Umbilical cord (tissue), 2 donors: ENCODE results near the gene MICU1. TPM values are rescaled to one million over a fixed set of nuclear protein-coding genes. Genes with fewer than 3 reads are reported as not detected.
"Not testable (repeated sequence)": the region's sequence is repeated elsewhere in the genome, so short reads cannot be mapped to it uniquely, and the experiment has no call there.

ENCODE experiments used
- DNase-seq: peaks from one replicate; pipeline ENCODE4 v3.0.0-alpha.2; 2015; ENCODE audit warnings: low spot score
- total RNA-seq: library from RNA; depleted of rRNA; stranded (reverse); fragments of >200 nt; gene quantifications from one replicate; pipeline ENCODE4 v1.2.3, GENCODE V29; 2014; ENCODE audit warnings: low replicate concordance; ENCODE audit not compliant: insufficient read depth

Gene MICU1
- total RNA-seq, 1 donor from 2014 or later = 61.9 TPM

GRCh38 chr10:72455889-72456595 lies 169.8 kb downstream of the MICU1 start:
- peak; percentile 71 for DNase-seq

- DNase-seq = no peak
These were observed 175.9 kb downstream of the MICU1 start for GRCh38 chr10:72449941-72450441.

- DNase-seq = peak; percentile 83
These were observed 180.0 kb downstream of the MICU1 start for GRCh38 chr10:72445851-72446250.

- DNase-seq = not testable (repeated sequence)
These were observed 182.9 kb downstream of the MICU1 start for GRCh38 chr10:72442969-72443368.

GRCh38 chr10:72435570-72435969 lies 190.3 kb downstream of the MICU1 start:
- no peak for DNase-seq

- not testable (repeated sequence) for DNase-seq
These were observed 194.9 kb downstream of the MICU1 start for GRCh38 chr10:72430936-72431335.

- peak; percentile 30 for DNase-seq
These were observed 195.9 kb downstream of the MICU1 start for GRCh38 chr10:72429931-72430330.

GRCh38 chr10:72426986-72427385 lies 198.9 kb downstream of the MICU1 start:
- no peak for DNase-seq

- peak; percentile 79 for DNase-seq
These were observed 200.7 kb downstream of the MICU1 start for GRCh38 chr10:72425133-72425532.

GRCh38 chr10:72424561-72424960 lies 201.3 kb downstream of the MICU1 start:
- DNase-seq = no peak

GRCh38 chr10:72423426-72423825 lies 202.5 kb downstream of the MICU1 start:
- DNase-seq = no peak

- no peak for DNase-seq
These were observed 203.9 kb downstream of the MICU1 start for GRCh38 chr10:72421885-72422540.

- DNase-seq = no peak
These were observed 206.6 kb downstream of the MICU1 start for GRCh38 chr10:72419241-72419640.

- DNase-seq = no peak
These were observed 207.2 kb downstream of the MICU1 start for GRCh38 chr10:72418679-72419078.

GRCh38 chr10:72417971-72418370 lies 207.9 kb downstream of the MICU1 start:
- DNase-seq = no peak

GRCh38 chr10:72416661-72417060 lies 209.2 kb downstream of the MICU1 start:
- no peak for DNase-seq

- DNase-seq = no peak
These were observed 211.2 kb downstream of the MICU1 start for GRCh38 chr10:72414642-72415041.

- DNase-seq = no peak
These were observed 216.7 kb downstream of the MICU1 start for GRCh38 chr10:72409167-72409566.

GRCh38 chr10:72407927-72408600 lies 217.8 kb downstream of the MICU1 start:
- DNase-seq = no peak

- DNase-seq = no peak
These were observed 218.4 kb downstream of the MICU1 start for GRCh38 chr10:72407471-72407870.

- not testable (repeated sequence) for DNase-seq
These were observed 230.3 kb downstream of the MICU1 start for GRCh38 chr10:72395581-72395980.

GRCh38 chr10:72392571-72392970 lies 233.3 kb downstream of the MICU1 start:
- no peak for DNase-seq
